ENCODE results near the gene RFC1. TPM values are rescaled to one million over a fixed set of nuclear protein-coding genes. Genes with fewer than 3 reads are reported as not detected.
"Not testable (repeated sequence)": the region's sequence is repeated elsewhere in the genome, so short reads cannot be mapped to it uniquely, and the experiment has no call there.

Gene RFC1
- total RNA-seq, 4 donors from 2014 or later = 54.7 to 166 (median 77.6) TPM

- DNase-seq = no peak
- Histone ChIP-seq H3K36me3 (no peaks in the 10 kb centered on the region), H3K9me3 (no peaks in the 10 kb centered on the region), H3K27me3 (no peaks in the 10 kb centered on the region), H3K4me3 (no peak overlapping the region), H3K4me1 (no peaks in the 10 kb centered on the region), H3K27ac (no peak overlapping the region)
- TF ChIP-seq POLR2A (IDR thresholded peaks at IDR 0.05) (no peak), CTCF (IDR thresholded peaks at IDR 0.05) (no peak)
- intact Hi-C loops (cut with DNase I; ENCODE audit: low total_unique reads) = no loop called here
These were observed 18.4 kb upstream of the RFC1 start for GRCh38 chr4:39384563-39384962.

DNA sequence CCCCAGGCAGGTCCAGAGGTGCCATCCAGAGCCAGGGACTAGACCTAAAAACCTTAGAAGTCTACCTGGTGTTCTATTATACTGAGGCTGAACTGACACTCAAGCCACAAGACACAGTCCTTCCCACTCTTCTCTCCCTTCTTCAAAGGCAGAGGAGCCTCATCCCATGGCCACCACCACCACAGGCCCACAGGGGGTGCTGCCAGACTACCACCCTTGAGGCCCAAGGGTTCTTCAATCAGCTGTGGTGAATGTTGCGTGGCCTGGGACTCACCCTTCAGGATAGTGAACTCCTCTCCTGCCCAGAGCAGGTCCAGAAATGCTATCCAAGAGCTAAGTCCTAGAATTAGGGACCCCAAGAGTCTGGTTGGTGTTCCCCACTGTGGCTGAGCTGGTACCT lies 17.5 kb upstream of the RFC1 start:
- H3K9me3 ChIP-seq = no peaks in the 10 kb centered on the region
- no peaks in the 10 kb centered on the region for H3K4me1 ChIP-seq
- TF ChIP-seq CTCF (IDR thresholded peaks at IDR 0.05) (no peak), POLR2A (IDR thresholded peaks at IDR 0.05) (no peak)
- no peak overlapping the region for H3K4me3 ChIP-seq
- H3K27ac ChIP-seq = no peak overlapping the region
- intact Hi-C loops (cut with DNase I; ENCODE audit: low total_unique reads) = no loop called here
- H3K36me3 ChIP-seq = no peaks in the 10 kb centered on the region
- H3K27me3 ChIP-seq = no peaks in the 10 kb centered on the region
- no peak for DNase-seq

GRCh38 chr4:39375478-39375877 lies 9.3 kb upstream of the RFC1 start:
- TF ChIP-seq CTCF (IDR thresholded peaks at IDR 0.05) = no peak
- H3K9me3 ChIP-seq = no peaks in the 10 kb centered on the region
- no peaks in the 10 kb centered on the region for H3K27me3 ChIP-seq
- no peaks in the 10 kb centered on the region for H3K4me1 ChIP-seq
- no peak for DNase-seq
- no peak overlapping the region for H3K27ac ChIP-seq
- intact Hi-C loops (cut with DNase I; ENCODE audit: low total_unique reads) = no loop called here
- H3K36me3 ChIP-seq = no peaks in the 10 kb centered on the region
- H3K4me3 ChIP-seq = no peak overlapping the region

DNA sequence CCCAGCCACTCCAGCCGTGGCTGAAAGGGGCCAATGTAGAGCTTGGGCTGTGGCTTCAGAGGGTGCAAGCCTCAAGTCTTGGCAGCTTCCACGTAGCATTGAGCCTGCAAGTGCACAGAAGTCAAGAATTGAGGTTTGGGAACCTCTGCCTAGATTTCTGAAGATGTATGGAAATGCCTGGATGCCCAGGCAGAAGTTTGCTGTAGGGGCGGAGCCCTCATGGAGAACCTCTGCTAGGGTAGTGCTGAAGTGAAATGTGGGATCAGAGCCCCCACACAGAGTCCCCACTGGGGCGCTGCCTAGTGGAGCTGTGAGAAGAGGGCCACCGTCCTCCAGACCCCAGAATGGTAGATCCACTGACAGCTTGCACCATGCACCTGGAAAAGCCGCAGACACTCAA lies 5.0 kb upstream of the RFC1 start:
- H3K27me3 ChIP-seq; H3K4me3 ChIP-seq; H3K9me3 ChIP-seq; H3K4me1 ChIP-seq; intact Hi-C loops (cut with DNase I; ENCODE audit: low total_unique reads); DNase-seq; H3K27ac ChIP-seq; H3K36me3 ChIP-seq: not testable (repeated sequence)

GRCh38 chr4:39369301-39369700 lies 3.1 kb upstream of the RFC1 start:
- H3K27me3 ChIP-seq = no peaks in the 10 kb centered on the region
- no peak overlapping the region for H3K4me3 ChIP-seq
- no peaks in the 10 kb centered on the region for H3K9me3 ChIP-seq
- no peak for TF ChIP-seq CTCF (IDR thresholded peaks at IDR 0.05)
- no peak for TF ChIP-seq POLR2A (IDR thresholded peaks at IDR 0.05)
- DNase-seq = no peak
- no peaks in the 10 kb centered on the region for H3K4me1 ChIP-seq
- no peaks in the 10 kb centered on the region for H3K36me3 ChIP-seq
- H3K27ac ChIP-seq = no peak overlapping the region
- intact Hi-C loops (cut with DNase I; ENCODE audit: low total_unique reads) = no loop called here

GRCh38 chr4:39367166-39367565 lies 1.0 kb upstream of the RFC1 start:
- H3K4me3 ChIP-seq = no peak overlapping the region
- H3K27ac ChIP-seq = no peak overlapping the region
- no peaks in the 10 kb centered on the region for H3K9me3 ChIP-seq
- intact Hi-C loops (cut with DNase I; ENCODE audit: low total_unique reads) = no loop called here
- no peak for DNase-seq
- H3K36me3 ChIP-seq = no peaks in the 10 kb centered on the region
- H3K27me3 ChIP-seq = no peaks in the 10 kb centered on the region
- H3K4me1 ChIP-seq = no peaks in the 10 kb centered on the region
- TF ChIP-seq POLR2A (IDR thresholded peaks at IDR 0.05) (no peak), CTCF (IDR thresholded peaks at IDR 0.05) (no peak)

Data from uterus (tissue), 4 donors.